HEK293 (cell line): ENCODE data around the gene INPP4B.

ENCODE experiments used
- CTCF ChIA-PET: fragments of 350-600 bp; formaldehyde crosslinking; extraction: SDS; loops from one replicate; lab custom pipeline; 2021; ENCODE audit warnings: antibody characterized with exemption; lab: Yijun Ruan, JAX
- POLR2A ChIA-PET: fragments of 300-600 bp; formaldehyde crosslinking; extraction: SDS; loops from one replicate; lab custom pipeline; 2020; ENCODE audit warnings: antibody characterized with exemption, inconsistent platforms; lab: Yijun Ruan, JAX
- H3K27ac ChIP-seq: fragments of 200-500 bp; sonication (Bioruptor generic); 2 replicates; pipeline ENCODE4 v1.5.1; 2014; ENCODE audit warnings: low read depth, low read length, control low read depth, inconsistent platforms; ENCODE audit errors: extremely low read depth
- H3K36me3 ChIP-seq, 2 experiments: fragments of 200-500 bp in 1 of 2; sonication (Bioruptor generic) in 1 of 2; 1 replicate in 1 of 2; 2 replicates in 1 of 2; pipeline ENCODE4 v1.5.1; 2014 to 2017; ENCODE audit warnings: inconsistent platforms in 2 of 2, low read length in 2 of 2; ENCODE audit not compliant: control insufficient read depth in 2 of 2, insufficient read depth in 1 of 2
- H3K4me1 ChIP-seq: fragments of 200-500 bp; sonication (Bioruptor generic); 2 replicates; pipeline ENCODE4 v1.5.1; 2014; ENCODE audit warnings: mild to moderate bottlenecking, low read length, inconsistent platforms; ENCODE audit not compliant: control insufficient read depth, insufficient read depth
- H3K4me3 ChIP-seq: 2 replicates; pipeline ENCODE4 v1.5.1; 2011; ENCODE audit warnings: low read depth, mild to moderate bottlenecking, control low read depth, low read length, moderate library complexity
- H3K9me3 ChIP-seq: fragments of 200-500 bp; sonication (Bioruptor generic); 2 replicates; pipeline ENCODE4 v1.5.1; 2014; ENCODE audit warnings: low read depth, low read length, inconsistent platforms; ENCODE audit not compliant: control insufficient read depth, insufficient read depth
- GLIS2 ChIP-seq: fragments of 450-650 bp; formaldehyde crosslinking; IDR thresholded peaks from 2 replicates; pipeline ENCODE4 v1.5.1; 2016; ENCODE audit warnings: missing biosample characterization, missing genetic modification characterization
- HOXA7 ChIP-seq: sonication (generic); formaldehyde crosslinking; IDR thresholded peaks from 2 replicates; pipeline ENCODE4 v1.8.1; 2022; ENCODE audit warnings: missing genetic modification reagents, borderline replicate concordance
- KLF1 ChIP-seq: fragments of 450-650 bp; formaldehyde crosslinking; IDR thresholded peaks from 2 replicates; pipeline ENCODE4 v1.5.1; 2016; ENCODE audit warnings: missing biosample characterization, missing genetic modification characterization
- KLF8 ChIP-seq: fragments of 450-650 bp; formaldehyde crosslinking; IDR thresholded peaks from 2 replicates; pipeline ENCODE4 v1.5.1; 2016; ENCODE audit warnings: missing biosample characterization, missing genetic modification characterization
- RBAK ChIP-seq: fragments of 450-650 bp; formaldehyde crosslinking; IDR thresholded peaks from 2 replicates; pipeline ENCODE4 v1.5.1; 2016; ENCODE audit warnings: missing biosample characterization, missing genetic modification characterization
- ZBTB48 ChIP-seq: fragments of 450-650 bp; formaldehyde crosslinking; IDR thresholded peaks from 2 replicates; pipeline ENCODE4 v1.5.1; 2016; ENCODE audit warnings: missing biosample characterization, missing genetic modification characterization
- ZFP41 ChIP-seq: fragments of 450-650 bp; formaldehyde crosslinking; IDR thresholded peaks from 2 replicates; pipeline ENCODE4 v1.5.1; 2016; ENCODE audit warnings: missing biosample characterization, missing genetic modification characterization, borderline replicate concordance
- ZNF138 ChIP-seq: fragments of 450-650 bp; formaldehyde crosslinking; IDR thresholded peaks from 2 replicates; pipeline ENCODE4 v1.5.1; 2016; ENCODE audit warnings: missing biosample characterization, missing genetic modification characterization, borderline replicate concordance
- ZNF169 ChIP-seq: fragments of 450-650 bp; formaldehyde crosslinking; IDR thresholded peaks from 2 replicates; pipeline ENCODE4 v1.5.1; 2016; ENCODE audit warnings: missing biosample characterization, missing genetic modification characterization
- ZNF335 ChIP-seq: fragments of 450-650 bp; formaldehyde crosslinking; conservative IDR thresholded peaks from 2 replicates; pipeline ENCODE4 v1.5.1; 2016; ENCODE audit warnings: missing biosample characterization, missing genetic modification characterization
- ZNF529 ChIP-seq: fragments of 450-650 bp; formaldehyde crosslinking; IDR thresholded peaks from 2 replicates; pipeline ENCODE4 v1.5.1; 2017; ENCODE audit warnings: missing genetic modification characterization, missing biosample characterization; ENCODE audit not compliant: insufficient replicate concordance
- ZNF530 ChIP-seq: fragments of 450-650 bp; formaldehyde crosslinking; IDR thresholded peaks from 2 replicates; pipeline ENCODE4 v1.5.1; 2016; ENCODE audit warnings: low read depth, missing biosample characterization, missing genetic modification characterization
- ZNF544 ChIP-seq: fragments of 450-650 bp; formaldehyde crosslinking; IDR thresholded peaks from 2 replicates; pipeline ENCODE4 v1.5.0; 2017; ENCODE audit warnings: missing biosample characterization, missing genetic modification characterization
- ZNF549 ChIP-seq: fragments of 450-650 bp; IDR thresholded peaks from 2 replicates; pipeline ENCODE4 v1.5.1; 2018; ENCODE audit warnings: missing biosample characterization, missing genetic modification characterization, mild to moderate bottlenecking, inconsistent platforms, moderate library complexity
- ZNF560 ChIP-seq: fragments of 450-650 bp; formaldehyde crosslinking; IDR thresholded peaks from 2 replicates; pipeline ENCODE4 v1.5.1; 2017; ENCODE audit warnings: missing biosample characterization, missing genetic modification characterization, borderline replicate concordance
- ZNF571 ChIP-seq: fragments of 450-650 bp; formaldehyde crosslinking; IDR thresholded peaks from 2 replicates; pipeline ENCODE4 v1.5.0; 2017; ENCODE audit warnings: missing biosample characterization, missing genetic modification characterization
- ZNF596 ChIP-seq: fragments of 450-650 bp; IDR thresholded peaks from 2 replicates; pipeline ENCODE4 v1.5.0; 2018; ENCODE audit warnings: missing biosample characterization, mild to moderate bottlenecking, missing genetic modification characterization, moderate library complexity
- ZNF610 ChIP-seq: fragments of 450-650 bp; formaldehyde crosslinking; IDR thresholded peaks from 2 replicates; pipeline ENCODE4 v1.5.1; 2016; ENCODE audit warnings: missing biosample characterization, missing genetic modification characterization, borderline replicate concordance
- ZNF658 ChIP-seq: fragments of 450-650 bp; formaldehyde crosslinking; IDR thresholded peaks from 2 replicates; pipeline ENCODE4; 2016; ENCODE audit warnings: missing biosample characterization, missing genetic modification characterization
- ZNF670 ChIP-seq: fragments of 450-650 bp; formaldehyde crosslinking; IDR thresholded peaks from 2 replicates; pipeline ENCODE4 v1.5.1; 2016; ENCODE audit warnings: missing biosample characterization, missing genetic modification characterization, low read depth
- TF ChIP-seq, protein P1 (sequence below): fragments of 450-650 bp; formaldehyde crosslinking; IDR thresholded peaks from 2 replicates; pipeline ENCODE4 v1.5.1; 2016; ENCODE audit warnings: missing biosample characterization, missing genetic modification characterization
- TF ChIP-seq, protein P2 (sequence below): fragments of 450-650 bp; formaldehyde crosslinking; IDR thresholded peaks from 2 replicates; pipeline ENCODE4 v1.5.1; 2017; ENCODE audit warnings: missing biosample characterization, missing genetic modification characterization
- TF ChIP-seq, protein P3 (sequence below): fragments of 450-650 bp; formaldehyde crosslinking; IDR thresholded peaks from 2 replicates; pipeline ENCODE4 v1.5.1; 2016; ENCODE audit warnings: missing biosample characterization, missing genetic modification characterization
- TF ChIP-seq, protein P4 (sequence below): fragments of 450-650 bp; formaldehyde crosslinking; IDR thresholded peaks from 2 replicates; pipeline ENCODE4 v1.5.1; 2016; ENCODE audit warnings: missing biosample characterization, missing genetic modification characterization, borderline replicate concordance

Gene INPP4B

DNA sequence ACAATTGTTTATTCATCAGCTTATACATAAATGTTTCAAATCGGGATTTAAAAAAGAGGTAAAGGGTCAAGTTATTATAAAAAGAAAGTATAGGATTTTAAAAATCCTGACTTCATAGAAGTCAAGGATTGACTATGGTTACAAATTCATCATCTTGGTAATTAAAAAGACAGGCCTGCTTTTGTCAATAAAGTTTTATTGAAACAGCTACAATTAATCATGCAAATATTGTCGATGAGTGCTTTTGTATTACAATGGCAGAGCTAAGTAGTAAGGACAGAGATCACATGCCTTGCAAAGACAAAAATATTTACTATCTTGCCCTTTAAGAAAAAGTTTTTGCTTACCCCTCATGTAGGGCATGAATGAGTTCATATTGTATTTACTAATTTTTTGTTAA is 614.3 kb downstream of the INPP4B start (continued):
- TF ChIP-seq ZNF549 (tag by site-specific recombination) (no peak), ZNF530 (tag by site-specific recombination) (no peak), GLIS2 (tag by site-specific recombination) (no peak), ZNF658 (tag by site-specific recombination) (no peak)

DNA sequence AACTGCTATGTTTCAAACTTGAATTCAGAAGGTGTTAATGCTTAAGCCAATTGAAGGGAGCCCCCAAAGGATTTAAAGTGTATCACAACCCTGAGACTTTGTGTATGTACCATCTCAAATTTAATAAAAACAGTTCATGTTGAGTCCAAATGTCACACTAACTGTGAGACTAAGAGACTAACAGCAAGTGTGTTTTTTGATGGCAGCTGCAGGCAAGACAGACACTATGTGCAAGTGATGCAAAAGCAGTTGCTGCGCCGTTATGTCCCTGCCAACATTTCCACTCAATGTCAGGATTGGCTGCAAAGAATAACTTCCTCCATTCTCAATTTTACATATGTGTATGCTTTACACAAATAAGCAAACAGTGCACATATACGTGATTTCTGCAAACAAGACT is 615.1 kb downstream of the INPP4B start:
- H3K4me1 ChIP-seq = no peaks in the 10 kb centered on the region
- H3K27ac ChIP-seq = no peak overlapping the region
- no peak for TF ChIP-seq ZNF560 (tag by site-specific recombination)
- TF ChIP-seq ZNF596 = no peak
- no peak for TF ChIP-seq ZNF544 (tag by site-specific recombination)
- TF ChIP-seq ZNF610 (tag by site-specific recombination) = no peak
- TF ChIP-seq, protein P1, sequence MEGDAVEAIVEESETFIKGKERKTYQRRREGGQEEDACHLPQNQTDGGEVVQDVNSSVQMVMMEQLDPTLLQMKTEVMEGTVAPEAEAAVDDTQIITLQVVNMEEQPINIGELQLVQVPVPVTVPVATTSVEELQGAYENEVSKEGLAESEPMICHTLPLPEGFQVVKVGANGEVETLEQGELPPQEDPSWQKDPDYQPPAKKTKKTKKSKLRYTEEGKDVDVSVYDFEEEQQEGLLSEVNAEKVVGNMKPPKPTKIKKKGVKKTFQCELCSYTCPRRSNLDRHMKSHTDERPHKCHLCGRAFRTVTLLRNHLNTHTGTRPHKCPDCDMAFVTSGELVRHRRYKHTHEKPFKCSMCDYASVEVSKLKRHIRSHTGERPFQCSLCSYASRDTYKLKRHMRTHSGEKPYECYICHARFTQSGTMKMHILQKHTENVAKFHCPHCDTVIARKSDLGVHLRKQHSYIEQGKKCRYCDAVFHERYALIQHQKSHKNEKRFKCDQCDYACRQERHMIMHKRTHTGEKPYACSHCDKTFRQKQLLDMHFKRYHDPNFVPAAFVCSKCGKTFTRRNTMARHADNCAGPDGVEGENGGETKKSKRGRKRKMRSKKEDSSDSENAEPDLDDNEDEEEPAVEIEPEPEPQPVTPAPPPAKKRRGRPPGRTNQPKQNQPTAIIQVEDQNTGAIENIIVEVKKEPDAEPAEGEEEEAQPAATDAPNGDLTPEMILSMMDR = no peak
- no peak for TF ChIP-seq KLF1
- TF ChIP-seq ZNF335 (tag by site-specific recombination) = no peak
- TF ChIP-seq ZNF571 (tag by site-specific recombination) = no peak
- TF ChIP-seq ZNF138 (tag by site-specific recombination) = no peak
- no peak for TF ChIP-seq ZFP41
- TF ChIP-seq, protein P2, sequence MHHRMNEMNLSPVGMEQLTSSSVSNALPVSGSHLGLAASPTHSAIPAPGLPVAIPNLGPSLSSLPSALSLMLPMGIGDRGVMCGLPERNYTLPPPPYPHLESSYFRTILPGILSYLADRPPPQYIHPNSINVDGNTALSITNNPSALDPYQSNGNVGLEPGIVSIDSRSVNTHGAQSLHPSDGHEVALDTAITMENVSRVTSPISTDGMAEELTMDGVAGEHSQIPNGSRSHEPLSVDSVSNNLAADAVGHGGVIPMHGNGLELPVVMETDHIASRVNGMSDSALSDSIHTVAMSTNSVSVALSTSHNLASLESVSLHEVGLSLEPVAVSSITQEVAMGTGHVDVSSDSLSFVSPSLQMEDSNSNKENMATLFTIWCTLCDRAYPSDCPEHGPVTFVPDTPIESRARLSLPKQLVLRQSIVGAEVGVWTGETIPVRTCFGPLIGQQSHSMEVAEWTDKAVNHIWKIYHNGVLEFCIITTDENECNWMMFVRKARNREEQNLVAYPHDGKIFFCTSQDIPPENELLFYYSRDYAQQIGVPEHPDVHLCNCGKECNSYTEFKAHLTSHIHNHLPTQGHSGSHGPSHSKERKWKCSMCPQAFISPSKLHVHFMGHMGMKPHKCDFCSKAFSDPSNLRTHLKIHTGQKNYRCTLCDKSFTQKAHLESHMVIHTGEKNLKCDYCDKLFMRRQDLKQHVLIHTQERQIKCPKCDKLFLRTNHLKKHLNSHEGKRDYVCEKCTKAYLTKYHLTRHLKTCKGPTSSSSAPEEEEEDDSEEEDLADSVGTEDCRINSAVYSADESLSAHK (tag by site-specific recombination) = no peak
- TF ChIP-seq RBAK (tag by site-specific recombination) = no peak
- TF ChIP-seq, protein P3, sequence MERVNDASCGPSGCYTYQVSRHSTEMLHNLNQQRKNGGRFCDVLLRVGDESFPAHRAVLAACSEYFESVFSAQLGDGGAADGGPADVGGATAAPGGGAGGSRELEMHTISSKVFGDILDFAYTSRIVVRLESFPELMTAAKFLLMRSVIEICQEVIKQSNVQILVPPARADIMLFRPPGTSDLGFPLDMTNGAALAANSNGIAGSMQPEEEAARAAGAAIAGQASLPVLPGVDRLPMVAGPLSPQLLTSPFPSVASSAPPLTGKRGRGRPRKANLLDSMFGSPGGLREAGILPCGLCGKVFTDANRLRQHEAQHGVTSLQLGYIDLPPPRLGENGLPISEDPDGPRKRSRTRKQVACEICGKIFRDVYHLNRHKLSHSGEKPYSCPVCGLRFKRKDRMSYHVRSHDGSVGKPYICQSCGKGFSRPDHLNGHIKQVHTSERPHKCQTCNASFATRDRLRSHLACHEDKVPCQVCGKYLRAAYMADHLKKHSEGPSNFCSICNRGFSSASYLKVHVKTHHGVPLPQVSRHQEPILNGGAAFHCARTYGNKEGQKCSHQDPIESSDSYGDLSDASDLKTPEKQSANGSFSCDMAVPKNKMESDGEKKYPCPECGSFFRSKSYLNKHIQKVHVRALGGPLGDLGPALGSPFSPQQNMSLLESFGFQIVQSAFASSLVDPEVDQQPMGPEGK (tag by site-specific recombination) = no peak
- TF ChIP-seq, protein P4, sequence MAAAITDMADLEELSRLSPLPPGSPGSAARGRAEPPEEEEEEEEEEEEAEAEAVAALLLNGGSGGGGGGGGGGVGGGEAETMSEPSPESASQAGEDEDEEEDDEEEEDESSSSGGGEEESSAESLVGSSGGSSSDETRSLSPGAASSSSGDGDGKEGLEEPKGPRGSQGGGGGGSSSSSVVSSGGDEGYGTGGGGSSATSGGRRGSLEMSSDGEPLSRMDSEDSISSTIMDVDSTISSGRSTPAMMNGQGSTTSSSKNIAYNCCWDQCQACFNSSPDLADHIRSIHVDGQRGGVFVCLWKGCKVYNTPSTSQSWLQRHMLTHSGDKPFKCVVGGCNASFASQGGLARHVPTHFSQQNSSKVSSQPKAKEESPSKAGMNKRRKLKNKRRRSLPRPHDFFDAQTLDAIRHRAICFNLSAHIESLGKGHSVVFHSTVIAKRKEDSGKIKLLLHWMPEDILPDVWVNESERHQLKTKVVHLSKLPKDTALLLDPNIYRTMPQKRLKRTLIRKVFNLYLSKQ = no peak
- no peak for TF ChIP-seq ZNF169 (tag by site-specific recombination)
- no peak for TF ChIP-seq ZNF529 (tag by site-specific recombination)
- TF ChIP-seq HOXA7 (CRISPR knock-in tag) = no peak
- TF ChIP-seq ZNF670 (tag by site-specific recombination) = no peak
- no peak for TF ChIP-seq KLF8 (tag by site-specific recombination)
- TF ChIP-seq ZBTB48 (tag by site-specific recombination) = no peak
- ChIA-PET POLR2A (no interaction called here), CTCF (no interaction called here)
- no peak overlapping the region for H3K4me3 ChIP-seq
- no peaks in the 10 kb centered on the region for H3K9me3 ChIP-seq
- no peaks in the 10 kb centered on the region for H3K36me3 ChIP-seq
